PC-9 (cell line): Measurements from ENCODE around the gene TREML4.

Source experiments
- CTCF ChIP-seq: fragments of 200-600 bp; sonication (generic); conservative IDR thresholded peaks from 2 replicates; pipeline ENCODE4 v1.6.1; 2017; ENCODE audit warnings: mixed run types, antibody characterized with exemption, mild to moderate bottlenecking, moderate library complexity
- EZH2 ChIP-seq: fragments of 200-600 bp; sonication (generic); IDR thresholded peaks from 2 replicates; pipeline ENCODE4 v1.8.0; 2017; ENCODE audit warnings: antibody characterized with exemption, low read depth

GRCh38 chr6:41247882-41248705 lies 19.9 kb downstream of the TREML4 start:
- TF ChIP-seq CTCF (no peak), EZH2 (no peak)
